A673 (cell line): ENCODE measurements around the gene DYNC2LI1.

Experiments used
- EZH2 ChIP-seq: fragments of 200-600 bp; sonication (generic); IDR thresholded peaks from 2 replicates; pipeline ENCODE4 v1.6.1; 2017; ENCODE audit warnings: borderline replicate concordance, low read depth, mild to moderate bottlenecking, mixed read lengths, antibody characterized with exemption, low read length; ENCODE audit not compliant: poor library complexity, severe bottlenecking
- TF ChIP-seq, protein P1 (sequence below): fragments of 300-800, 200-600 bp; sonication (generic); conservative IDR thresholded peaks from 2 replicates; pipeline ENCODE4 v1.5.1; 2017; ENCODE audit warnings: low read depth, mild to moderate bottlenecking, antibody characterized with exemption, low read length, moderate library complexity, mixed read lengths

GRCh38 chr2:43819491-43820163 is 45.8 kb downstream of the DYNC2LI1 start:
- no peak for TF ChIP-seq EZH2
- TF ChIP-seq, protein P1, sequence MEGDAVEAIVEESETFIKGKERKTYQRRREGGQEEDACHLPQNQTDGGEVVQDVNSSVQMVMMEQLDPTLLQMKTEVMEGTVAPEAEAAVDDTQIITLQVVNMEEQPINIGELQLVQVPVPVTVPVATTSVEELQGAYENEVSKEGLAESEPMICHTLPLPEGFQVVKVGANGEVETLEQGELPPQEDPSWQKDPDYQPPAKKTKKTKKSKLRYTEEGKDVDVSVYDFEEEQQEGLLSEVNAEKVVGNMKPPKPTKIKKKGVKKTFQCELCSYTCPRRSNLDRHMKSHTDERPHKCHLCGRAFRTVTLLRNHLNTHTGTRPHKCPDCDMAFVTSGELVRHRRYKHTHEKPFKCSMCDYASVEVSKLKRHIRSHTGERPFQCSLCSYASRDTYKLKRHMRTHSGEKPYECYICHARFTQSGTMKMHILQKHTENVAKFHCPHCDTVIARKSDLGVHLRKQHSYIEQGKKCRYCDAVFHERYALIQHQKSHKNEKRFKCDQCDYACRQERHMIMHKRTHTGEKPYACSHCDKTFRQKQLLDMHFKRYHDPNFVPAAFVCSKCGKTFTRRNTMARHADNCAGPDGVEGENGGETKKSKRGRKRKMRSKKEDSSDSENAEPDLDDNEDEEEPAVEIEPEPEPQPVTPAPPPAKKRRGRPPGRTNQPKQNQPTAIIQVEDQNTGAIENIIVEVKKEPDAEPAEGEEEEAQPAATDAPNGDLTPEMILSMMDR = no peak
